Left ventricle myocardium inferior (tissue), 1 donor: ENCODE data around the gene ABHD5. TPM values are rescaled to one million over a fixed set of nuclear protein-coding genes. Genes with fewer than 3 reads are reported as not detected.

Experiments used
- DNase-seq: peaks from one replicate; pipeline ENCODE4 v3.0.0-alpha.2; 2020
- H3K27ac ChIP-seq: fragments of 200-600 bp; replicated peaks from 2 replicates; pipeline ENCODE4 v1.8.0; 2021
- H3K27me3 ChIP-seq: fragments of 200-600 bp; 2 replicates; pipeline ENCODE4 v1.8.0; 2021; ENCODE audit warnings: low read depth
- H3K36me3 ChIP-seq: fragments of 200-600 bp; 2 replicates; pipeline ENCODE4 v1.8.0; 2021
- H3K4me1 ChIP-seq: fragments of 200-600 bp; 2 replicates; pipeline ENCODE4 v1.8.0; 2021
- H3K4me3 ChIP-seq: fragments of 200-600 bp; 2 replicates; pipeline ENCODE4 v1.8.0; 2021; ENCODE audit warnings: mild to moderate bottlenecking, moderate library complexity
- H3K9me3 ChIP-seq: fragments of 200-600 bp; replicated peaks from 2 replicates; pipeline ENCODE4 v1.8.0; 2021
- intact Hi-C: fragments of 100-400 bp; cut with micrococcal nuclease; formaldehyde crosslinking; loops from one replicate; pipeline ENCODE4 v1.11.0; 2022
- long read RNA-seq: library from polyadenylated mRNA; unstranded; transcript quantifications from one replicate; pipeline ENCODE4 v2.0.0, GENCODE V29; 2021
- total RNA-seq: library from RNA; stranded (reverse); fragmentation: NEBNext Ultra II Directional; extraction: Animal tissue kit (Norgen Biotek cat#: 25700); gene quantifications from one replicate; pipeline ENCODE4 v1.2.1, GENCODE V29; 2021
- TF ChIP-seq, protein P1 (sequence below): fragments of 200-600 bp; IDR thresholded peaks from 2 replicates; pipeline ENCODE4 v1.8.0; 2021; ENCODE audit warnings: antibody characterized with exemption, mild to moderate bottlenecking, borderline replicate concordance
- donor health status: DM: no; HTN: yes; CAD: no; lungs with severe emphysema.

ABHD5 gene
- total RNA-seq: 24.1 TPM
- long read RNA-seq, full-length matches to known transcripts: 41 of 43 reads
- long read RNA-seq, partial matches to known transcripts: 0 of 43 reads
- long read RNA-seq, other reads (novel, unspliced or antisense): 2 of 43 reads

DNA sequence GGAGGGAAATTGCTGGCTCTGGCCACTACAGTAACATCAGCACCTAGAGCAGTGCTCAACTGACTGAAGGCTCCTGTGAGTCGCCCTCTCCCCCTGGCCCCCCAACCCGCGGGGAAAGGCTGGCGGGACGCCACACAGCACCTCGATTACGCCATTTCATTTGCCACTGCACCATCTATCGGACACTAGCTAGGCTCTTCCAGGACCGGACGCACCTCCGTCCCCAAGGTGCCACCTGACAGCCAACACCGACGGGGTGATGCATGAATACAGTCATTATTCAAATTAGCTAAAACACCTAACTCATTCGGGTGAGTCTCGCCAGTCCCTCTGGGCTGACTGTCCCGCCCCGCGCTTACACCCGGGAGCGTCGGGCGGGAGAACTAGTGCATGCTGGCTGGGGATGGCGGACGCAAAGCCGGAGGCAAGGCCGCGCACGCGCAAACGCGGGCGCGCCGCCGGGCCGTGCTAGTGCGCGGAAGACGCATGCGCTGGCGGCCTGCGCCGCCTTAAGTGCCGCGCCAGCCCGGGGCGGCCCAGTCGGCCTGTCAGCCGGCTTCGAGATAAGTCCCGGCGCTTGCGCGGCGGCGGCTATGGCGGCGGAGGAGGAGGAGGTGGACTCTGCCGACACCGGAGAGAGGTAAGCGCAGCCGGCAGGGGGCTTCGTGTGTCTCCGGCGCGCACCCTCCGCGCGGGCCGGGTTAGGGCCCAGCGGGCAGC, at the start of gene ABHD5:
TSS of gene ABHD5 (plus strand) at position 539 of the 720 bp plus-strand sequence. CDS start at position 594, 55 bp downstream.
- Histone ChIP-seq H3K27ac (peak within 1 kb of the TSS; percentile 95), H3K9me3 (no peaks in the 10 kb centered on the region), H3K36me3 (no peaks in the 10 kb centered on the region), H3K4me3 (peak within 1 kb of the TSS; percentile 93), H3K27me3 (no peaks in the 10 kb centered on the region), H3K4me1 (peaks cover 29% of the 10 kb centered on the region)
- TF ChIP-seq, protein P1, sequence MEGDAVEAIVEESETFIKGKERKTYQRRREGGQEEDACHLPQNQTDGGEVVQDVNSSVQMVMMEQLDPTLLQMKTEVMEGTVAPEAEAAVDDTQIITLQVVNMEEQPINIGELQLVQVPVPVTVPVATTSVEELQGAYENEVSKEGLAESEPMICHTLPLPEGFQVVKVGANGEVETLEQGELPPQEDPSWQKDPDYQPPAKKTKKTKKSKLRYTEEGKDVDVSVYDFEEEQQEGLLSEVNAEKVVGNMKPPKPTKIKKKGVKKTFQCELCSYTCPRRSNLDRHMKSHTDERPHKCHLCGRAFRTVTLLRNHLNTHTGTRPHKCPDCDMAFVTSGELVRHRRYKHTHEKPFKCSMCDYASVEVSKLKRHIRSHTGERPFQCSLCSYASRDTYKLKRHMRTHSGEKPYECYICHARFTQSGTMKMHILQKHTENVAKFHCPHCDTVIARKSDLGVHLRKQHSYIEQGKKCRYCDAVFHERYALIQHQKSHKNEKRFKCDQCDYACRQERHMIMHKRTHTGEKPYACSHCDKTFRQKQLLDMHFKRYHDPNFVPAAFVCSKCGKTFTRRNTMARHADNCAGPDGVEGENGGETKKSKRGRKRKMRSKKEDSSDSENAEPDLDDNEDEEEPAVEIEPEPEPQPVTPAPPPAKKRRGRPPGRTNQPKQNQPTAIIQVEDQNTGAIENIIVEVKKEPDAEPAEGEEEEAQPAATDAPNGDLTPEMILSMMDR: peak; percentile 51
- DNase-seq: peak; percentile 91
- intact Hi-C loops: no loop called here

DNA sequence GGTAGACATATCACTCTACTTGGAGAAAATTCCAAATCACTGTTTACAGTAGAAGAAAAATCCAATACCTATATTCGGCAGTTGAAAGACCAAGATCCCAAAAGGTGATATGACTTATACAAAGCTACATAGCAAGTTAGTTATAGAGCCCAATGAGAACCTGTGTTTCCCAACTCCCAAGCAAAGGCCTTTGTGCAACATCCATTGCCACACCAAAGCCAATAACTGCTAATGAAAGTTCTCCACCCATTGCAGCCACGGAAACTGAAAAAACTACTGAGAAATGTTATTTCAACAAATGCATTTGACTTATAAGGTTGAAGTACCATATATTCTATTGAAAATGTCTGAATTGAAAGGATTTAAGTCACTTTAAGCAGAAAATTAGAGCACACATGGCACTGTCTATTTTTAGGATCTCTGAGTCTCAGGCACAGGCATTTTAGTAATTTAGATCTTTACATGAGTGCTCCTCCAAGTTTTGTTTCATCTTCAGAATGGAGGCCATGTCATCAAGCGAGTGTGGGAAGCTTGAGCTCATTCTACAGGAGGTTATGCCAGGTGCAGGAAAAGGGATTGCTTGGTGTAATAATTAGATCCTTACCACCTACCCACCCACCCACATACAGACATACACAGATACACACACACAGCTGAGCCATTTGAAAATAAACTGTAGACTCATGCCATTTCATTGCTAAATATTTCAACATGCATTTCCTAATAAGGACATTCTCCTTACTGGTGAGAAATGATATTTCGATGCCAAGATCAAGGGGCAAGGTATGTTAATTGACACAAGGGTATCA, 49.2 kb upstream of the ABHD5 start:
- H3K4me3 ChIP-seq: no peak overlapping the region
- no peaks in the 10 kb centered on the region for H3K36me3 ChIP-seq
- TF ChIP-seq, protein P1: no peak
- no peaks in the 10 kb centered on the region for H3K9me3 ChIP-seq
- H3K27me3 ChIP-seq: no peaks in the 10 kb centered on the region
- no peaks in the 10 kb centered on the region for H3K4me1 ChIP-seq
- H3K27ac ChIP-seq: no peak overlapping the region
- no peak for DNase-seq
- intact Hi-C loops: no loop called here

- Histone ChIP-seq H3K27ac (no peak overlapping the region), H3K36me3 (no peaks in the 10 kb centered on the region), H3K4me1 (no peaks in the 10 kb centered on the region), H3K4me3 (no peak overlapping the region), H3K27me3 (no peaks in the 10 kb centered on the region), H3K9me3 (no peaks in the 10 kb centered on the region)
- DNase-seq: no peak
- intact Hi-C loops: no loop called here
- TF ChIP-seq, protein P1: no peak
Measured at GRCh38 chr3:43644443-43644842, 46.3 kb upstream of the ABHD5 start.

DNA sequence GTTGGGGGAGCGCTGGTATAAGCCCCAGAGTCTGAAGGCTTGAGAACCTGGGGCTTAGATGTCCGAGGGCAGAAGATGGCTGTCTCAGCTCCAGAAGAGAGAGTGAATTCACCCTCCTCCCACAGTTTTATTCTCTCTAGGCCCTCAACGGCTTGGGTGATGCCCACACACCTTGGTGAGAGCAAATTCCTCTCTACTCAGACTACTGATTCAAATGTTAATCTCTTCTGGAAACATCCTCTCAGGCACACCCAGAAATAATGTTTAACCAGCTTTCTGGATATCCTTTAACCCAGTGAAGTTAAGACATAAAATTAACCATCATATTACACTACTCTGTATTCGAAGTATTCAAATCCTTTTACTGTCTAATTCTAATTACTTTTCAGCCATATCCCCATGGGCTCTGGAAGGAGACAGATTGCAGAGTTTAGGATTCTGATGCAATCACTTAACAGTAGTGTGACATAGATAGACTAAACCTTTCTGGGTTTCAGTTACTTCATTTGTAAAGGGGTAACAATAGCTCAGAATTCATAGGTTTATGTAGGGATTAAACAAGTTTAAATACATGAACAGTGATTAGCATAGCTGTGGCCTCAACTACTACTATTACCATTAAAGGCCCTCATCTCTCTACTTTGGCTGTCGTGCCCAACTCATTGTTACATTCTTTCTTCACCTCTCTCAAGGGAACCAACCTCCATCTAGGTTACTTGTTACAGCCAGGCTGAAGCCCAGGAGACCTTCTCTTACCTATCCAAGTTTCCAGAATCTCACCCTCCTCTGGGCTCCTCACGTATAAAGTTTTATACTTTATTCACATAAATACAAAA, 43.2 kb upstream of the ABHD5 start:
- Histone ChIP-seq H3K27ac (no peak overlapping the region), H3K4me3 (no peak overlapping the region), H3K36me3 (no peaks in the 10 kb centered on the region), H3K27me3 (no peaks in the 10 kb centered on the region), H3K4me1 (no peaks in the 10 kb centered on the region), H3K9me3 (no peaks in the 10 kb centered on the region)
- intact Hi-C loops: no loop called here
- DNase-seq: no peak
- TF ChIP-seq, protein P1: no peak

GRCh38 chr3:43648957-43649356, 41.8 kb upstream of the ABHD5 start:
- H3K4me1 ChIP-seq: no peaks in the 10 kb centered on the region
- no peaks in the 10 kb centered on the region for H3K27me3 ChIP-seq
- intact Hi-C loops: no loop called here
- H3K27ac ChIP-seq: no peak overlapping the region
- H3K4me3 ChIP-seq: no peak overlapping the region
- no peak for DNase-seq
- H3K36me3 ChIP-seq: no peaks in the 10 kb centered on the region
- TF ChIP-seq, protein P1: no peak
- H3K9me3 ChIP-seq: no peaks in the 10 kb centered on the region
